CD14-positive monocyte (primary cell): ENCODE results near the gene GRB14. TPM values are rescaled to one million over a fixed set of nuclear protein-coding genes. Genes with fewer than 3 reads are reported as not detected.
"Not testable (repeated sequence)": the region's sequence is repeated elsewhere in the genome, so short reads cannot be mapped to it uniquely, and the experiment has no call there.

Source experiments
- DNase-seq, 3 donors: peaks; one replicate each; pipeline ENCODE4 v3.0.0-alpha.2; 2011 to 2022
- H2AFZ ChIP-seq: 2 replicates; pipeline ENCODE4 v1.6.0; 2012; ENCODE audit warnings: mild to moderate bottlenecking, low read depth, low read length, inconsistent platforms; ENCODE audit not compliant: insufficient read depth, poor library complexity, severe bottlenecking
- H3K27ac ChIP-seq, 2 donors: 1 replicate in 1 of 2; 2 replicates in 1 of 2; pipeline ENCODE4 v1.5.1; 2012 to 2013; ENCODE audit warnings: low read length in 2 of 2, control low read depth in 1 of 2, inconsistent platforms in 1 of 2, low read depth in 1 of 2, mild to moderate bottlenecking in 1 of 2
- H3K27me3 ChIP-seq, 2 donors: one replicate each; pipeline versions ENCODE4 v1.6.0 to v1.6.1; 2011 to 2013; ENCODE audit warnings: low read length in 2 of 2; ENCODE audit not compliant: control insufficient read depth in 2 of 2, insufficient read depth in 2 of 2
- H3K36me3 ChIP-seq, 2 donors: replicated peaks in 1 of 2; 1 replicate in 1 of 2; 2 replicates in 1 of 2; pipeline versions ENCODE4 v1.5.1 to v1.6.1; 2012 to 2013; ENCODE audit warnings: low read length in 2 of 2, control low read depth in 1 of 2, inconsistent platforms in 1 of 2, mild to moderate bottlenecking in 1 of 2; ENCODE audit not compliant: insufficient read depth in 2 of 2, control insufficient read depth in 1 of 2
- H3K4me1 ChIP-seq, 2 donors: 1 replicate in 1 of 2; 2 replicates in 1 of 2; pipeline versions ENCODE4 v1.5.1 to v1.6.1; 2012 to 2013; ENCODE audit warnings: low read length in 2 of 2, control low read depth in 1 of 2, inconsistent platforms in 1 of 2, mild to moderate bottlenecking in 1 of 2, moderate library complexity in 1 of 2; ENCODE audit not compliant: insufficient read depth in 2 of 2, control insufficient read depth in 1 of 2
- H3K4me2 ChIP-seq: replicated peaks from 2 replicates; pipeline ENCODE3; 2012; ENCODE audit warnings: low read length, moderate library complexity, mild to moderate bottlenecking; ENCODE audit not compliant: poor library complexity, severe bottlenecking; ENCODE audit errors: extremely low read depth
- H3K4me3 ChIP-seq, 3 experiments: fragments of 200-600 bp in 1 of 3; sonication (generic) in 1 of 3; replicated peaks in 1 of 3; 1 replicate in 2 of 3; 2 replicates in 1 of 3; pipeline ENCODE4 v1.5.1; 2011 to 2013; ENCODE audit warnings: low read length in 3 of 3, mild to moderate bottlenecking in 3 of 3, control low read depth in 2 of 3, low read depth in 2 of 3, inconsistent platforms in 1 of 3, moderate library complexity in 1 of 3
- H3K79me2 ChIP-seq: 2 replicates; pipeline ENCODE4 v1.6.0; 2012; ENCODE audit warnings: mild to moderate bottlenecking, control low read depth, inconsistent platforms, low read length, moderate library complexity; ENCODE audit not compliant: insufficient read depth
- H3K9ac ChIP-seq: 2 replicates; pipeline ENCODE4 v1.6.0; 2017; ENCODE audit warnings: low read length, mild to moderate bottlenecking; ENCODE audit not compliant: insufficient read depth, poor library complexity, severe bottlenecking
- H3K9me3 ChIP-seq, 2 donors: replicated peaks in 1 of 2; 1 replicate in 1 of 2; 2 replicates in 1 of 2; pipeline versions ENCODE4 v1.5.1 to v1.6.1; 2012 to 2013; ENCODE audit warnings: low read length in 2 of 2, control low read depth in 1 of 2; ENCODE audit not compliant: control insufficient read depth in 1 of 2, insufficient read depth in 1 of 2
- H4K20me1 ChIP-seq: 2 replicates; pipeline ENCODE4 v1.6.0; 2012; ENCODE audit warnings: mild to moderate bottlenecking, low read length, control low read depth, moderate library complexity; ENCODE audit not compliant: insufficient read depth
- H3K27ac Mint-ChIP-seq, 7 donors: one replicate each; pipeline ENCODE4 v1.8.0; 2020; ENCODE audit warnings: mild to moderate bottlenecking in 7 of 7, mixed read lengths in 7 of 7, moderate library complexity in 6 of 7, inconsistent platforms in 2 of 7
- H3K27me3 Mint-ChIP-seq, 3 donors: one replicate each; pipeline ENCODE4 v1.8.0; 2021 to 2022; ENCODE audit warnings: low read depth in 3 of 3, mild to moderate bottlenecking in 3 of 3, mixed read lengths in 3 of 3, moderate library complexity in 3 of 3, inconsistent platforms in 1 of 3
- H3K36me3 Mint-ChIP-seq, 2 donors: one replicate each; pipeline ENCODE4 v1.8.0; 2020; ENCODE audit warnings: mixed read lengths in 2 of 2, inconsistent platforms in 1 of 2, mild to moderate bottlenecking in 1 of 2
- H3K4me1 Mint-ChIP-seq: one replicate; pipeline ENCODE4 v1.8.0; 2020; ENCODE audit warnings: mild to moderate bottlenecking, mixed read lengths
- H3K4me3 Mint-ChIP-seq, 2 donors: one replicate each; pipeline ENCODE4 v1.8.0; 2020; ENCODE audit warnings: mild to moderate bottlenecking in 2 of 2, mixed read lengths in 2 of 2, moderate library complexity in 1 of 2
- H3K9me3 Mint-ChIP-seq, 7 donors: one replicate each; pipeline ENCODE4 v1.8.0; 2020 to 2022; ENCODE audit warnings: mixed read lengths in 7 of 7, mild to moderate bottlenecking in 6 of 7, moderate library complexity in 6 of 7, inconsistent platforms in 2 of 7
- CTCF ChIP-seq: fragments of 200-600 bp; IDR thresholded peaks from one replicate; pipeline ENCODE4 v1.8.0; 2022; ENCODE audit warnings: antibody characterized with exemption, mild to moderate bottlenecking
- WGBS: methylation state at CpG from one replicate; pipeline ENCODE4 v1.1.5; 2013; ENCODE audit warnings: missing lambda C conversion rate; ENCODE audit not compliant: insufficient coverage; 5-methylcytosine and 5-hydroxymethylcytosine counted together
- intact Hi-C, 2 donors: fragments of 100-400 bp; cut with micrococcal nuclease; formaldehyde crosslinking; loops; one replicate each; pipeline versions ENCODE4 v1.15.0 to v1.15.1; 2023
- polyA plus RNA-seq, 3 donors: library from polyadenylated mRNA; depleted of rRNA in 1 of 3; unstranded in 2 of 3; stranded (reverse) in 1 of 3; fragments of 300-500 nt in 2 of 3; fragments of >200 nt in 1 of 3; fragmentation: Illumina TruSeq in 2 of 3; gene quantifications; 1 replicate in 2 of 3; 2 replicates in 1 of 3; pipeline ENCODE4 v1.2.3, GENCODE V29; 2012 to 2021

GRB14 gene
- polyA plus RNA-seq, 3 donors: 0.20 to 0.28 TPM; not detected in 1

- no peaks in the 10 kb centered on the region for H3K36me3 ChIP-seq
- H3K9me3 ChIP-seq: no peaks in the 10 kb centered on the region
- no peak overlapping the region for H3K4me3 Mint-ChIP-seq
- no peak overlapping the region for H3K27ac Mint-ChIP-seq
- DNase-seq: no peak
- no peaks in the 10 kb centered on the region for H3K36me3 Mint-ChIP-seq
- intact Hi-C loops: no loop called here
- H3K4me1 ChIP-seq: no peaks in the 10 kb centered on the region
- no peak overlapping the region for H2AFZ ChIP-seq
- peaks cover 0 to 1% (median 0%) of the 10 kb centered on the region in 3 donors for H3K27me3 Mint-ChIP-seq
- no peaks in the 10 kb centered on the region for H3K27me3 ChIP-seq
- H3K79me2 ChIP-seq: no peaks in the 10 kb centered on the region
- no peak overlapping the region for H3K4me2 ChIP-seq
- no peak overlapping the region for H3K4me3 ChIP-seq
- H3K9me3 Mint-ChIP-seq: peaks cover 0 to 6% (median 0%) of the 10 kb centered on the region in 7 donors
- WGBS: 100% methylated on average over 1 of the region's 2 CpGs
- no peak overlapping the region for H3K9ac ChIP-seq
- H3K27ac ChIP-seq: no peak overlapping the region
- no peaks in the 10 kb centered on the region for H3K4me1 Mint-ChIP-seq
- no peaks in the 10 kb centered on the region for H4K20me1 ChIP-seq
- TF ChIP-seq CTCF: no peak
Observed at GRCh38 chr2:164554487-164554886, 66.8 kb downstream of the GRB14 start.

DNA sequence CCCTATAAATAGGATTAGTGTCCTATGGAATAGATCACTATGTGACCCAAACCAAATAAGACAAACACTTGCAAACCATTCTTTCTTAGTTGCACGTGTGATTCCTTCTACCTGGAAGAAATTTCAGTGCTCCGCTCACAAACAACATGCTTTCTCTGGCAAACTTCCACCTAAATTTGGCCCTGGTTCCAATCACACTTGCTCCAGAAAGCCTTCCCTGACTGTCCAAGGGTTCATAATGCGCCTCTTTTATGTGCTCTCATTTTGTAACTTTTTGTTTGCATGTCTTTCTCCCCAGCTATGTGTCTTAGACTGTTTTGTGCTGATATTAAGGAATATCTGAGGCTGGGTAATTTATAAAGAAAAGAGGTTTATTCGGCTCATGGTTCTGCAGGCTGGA, 69.8 kb downstream of the GRB14 start:
- no peak for TF ChIP-seq CTCF
- Histone ChIP-seq H3K27me3 (no peaks in the 10 kb centered on the region), H3K9me3 (no peaks in the 10 kb centered on the region), H3K9ac (no peak overlapping the region), H3K27ac (no peak overlapping the region), H3K79me2 (no peaks in the 10 kb centered on the region), H3K4me3 (no peak overlapping the region), H3K36me3 (no peaks in the 10 kb centered on the region), H4K20me1 (no peaks in the 10 kb centered on the region), H2AFZ (no peak overlapping the region), H3K4me1 (no peaks in the 10 kb centered on the region), H3K4me2 (no peak overlapping the region)
- H3K4me3 Mint-ChIP-seq: no peak overlapping the region
- no peaks in the 10 kb centered on the region for H3K36me3 Mint-ChIP-seq
- intact Hi-C loops: no loop called here
- DNase-seq: no peak
- H3K4me1 Mint-ChIP-seq: no peaks in the 10 kb centered on the region
- H3K27me3 Mint-ChIP-seq: peaks cover 0 to 2% (median 1%) of the 10 kb centered on the region in 3 donors
- H3K27ac Mint-ChIP-seq: no peak overlapping the region
- WGBS: 83% methylated on average over 3 of the region's 4 CpGs
- peaks cover 0 to 10% (median 2%) of the 10 kb centered on the region in 7 donors for H3K9me3 Mint-ChIP-seq

GRCh38 chr2:164549705-164550104, 71.6 kb downstream of the GRB14 start:
- H3K4me2 ChIP-seq, H3K9me3 Mint-ChIP-seq, intact Hi-C loops, H3K27me3 ChIP-seq, H3K4me1 ChIP-seq, H3K9ac ChIP-seq, H3K4me3 ChIP-seq, H3K27ac Mint-ChIP-seq, H3K79me2 ChIP-seq, H3K27ac ChIP-seq, H3K9me3 ChIP-seq, H3K36me3 Mint-ChIP-seq, H3K27me3 Mint-ChIP-seq, H3K4me3 Mint-ChIP-seq, DNase-seq, H3K4me1 Mint-ChIP-seq, H2AFZ ChIP-seq, H3K36me3 ChIP-seq, H4K20me1 ChIP-seq: not testable (repeated sequence)
- WGBS: no CpG with 5 or more reads among the region's 3 CpGs
